Parathyroid adenoma (tissue), 2 donors: ENCODE results near the gene RNF150.

Experiments used
- H2AFZ ChIP-seq: fragments of 300-600 bp; sonication (generic); one replicate; pipeline ENCODE4 v1.7.0; 2017; ENCODE audit warnings: antibody characterized with exemption, mild to moderate bottlenecking
- H3K27ac ChIP-seq: fragments of 300-600 bp; sonication (generic); one replicate; pipeline ENCODE4 v1.7.0; 2017
- H3K27me3 ChIP-seq: fragments of 300-600 bp; sonication (generic); one replicate; pipeline ENCODE4 v1.7.0; 2017; ENCODE audit warnings: low read length; ENCODE audit not compliant: control insufficient read depth, insufficient read depth
- H3K36me3 ChIP-seq: fragments of 300-600 bp; sonication (generic); one replicate; pipeline ENCODE4 v1.7.0; 2017; ENCODE audit warnings: low read length; ENCODE audit not compliant: control insufficient read depth, insufficient read depth
- H3K4me1 ChIP-seq: fragments of 300-600 bp; sonication (generic); one replicate; pipeline ENCODE4 v1.7.0; 2017; ENCODE audit warnings: control low read depth
- H3K4me2 ChIP-seq: fragments of 300-600 bp; sonication (generic); one replicate; pipeline ENCODE4 v1.7.0; 2017; ENCODE audit warnings: low read length
- H3K4me3 ChIP-seq: fragments of 300-600 bp; sonication (generic); one replicate; pipeline ENCODE4 v1.7.0; 2017; ENCODE audit warnings: low read depth, low read length
- H3K79me2 ChIP-seq: fragments of 300-600 bp; sonication (generic); one replicate; pipeline ENCODE4 v1.7.0; 2017; ENCODE audit warnings: control low read depth
- H3K9ac ChIP-seq: fragments of 300-600 bp; sonication (generic); one replicate; pipeline ENCODE4 v1.7.0; 2017; ENCODE audit warnings: mild to moderate bottlenecking
- H3K9me3 ChIP-seq: fragments of 300-600 bp; sonication (generic); one replicate; pipeline ENCODE4 v1.7.0; 2017; ENCODE audit warnings: low read length; ENCODE audit not compliant: control insufficient read depth
- TF ChIP-seq, protein P1 (sequence below): fragments of 300-600 bp; sonication (generic); IDR thresholded peaks from one replicate; pipeline ENCODE4 v1.7.0; 2017; ENCODE audit warnings: antibody characterized with exemption, mild to moderate bottlenecking
- donor health status: primary hyperparathyroidism.

Gene RNF150

DNA sequence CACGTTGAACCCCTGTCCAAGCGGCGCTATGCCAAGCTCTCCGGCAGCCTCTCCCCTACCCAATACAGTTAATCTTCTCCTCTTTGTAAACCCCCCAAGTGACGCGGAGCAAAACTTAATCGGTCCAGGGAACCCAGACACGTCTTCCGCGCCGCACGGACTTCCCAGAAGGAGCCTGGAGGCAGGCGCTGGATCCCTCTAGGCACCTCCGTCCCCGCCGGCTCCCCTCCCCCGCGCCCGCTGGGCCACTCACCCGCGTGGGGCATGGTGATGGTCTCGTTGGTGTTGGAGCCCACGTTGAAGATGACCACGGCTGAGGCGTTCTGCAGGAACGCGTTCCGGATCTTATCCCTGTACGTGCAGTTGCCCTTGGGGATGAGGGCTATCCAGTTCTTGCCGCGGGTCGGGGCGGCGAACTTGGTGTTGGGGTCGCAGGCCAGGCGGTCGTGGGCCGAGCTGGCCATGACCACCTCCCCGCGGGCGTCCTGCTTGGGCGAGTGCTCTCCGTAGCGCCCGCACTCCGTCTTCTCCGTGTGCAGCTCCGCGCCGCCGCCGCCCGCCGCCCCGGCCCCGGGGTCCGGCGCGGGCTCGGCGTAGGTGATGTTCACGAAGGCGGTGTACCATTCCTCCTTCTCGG lies 1.1 kb downstream of the RNF150 start:
- TF ChIP-seq, protein P1, sequence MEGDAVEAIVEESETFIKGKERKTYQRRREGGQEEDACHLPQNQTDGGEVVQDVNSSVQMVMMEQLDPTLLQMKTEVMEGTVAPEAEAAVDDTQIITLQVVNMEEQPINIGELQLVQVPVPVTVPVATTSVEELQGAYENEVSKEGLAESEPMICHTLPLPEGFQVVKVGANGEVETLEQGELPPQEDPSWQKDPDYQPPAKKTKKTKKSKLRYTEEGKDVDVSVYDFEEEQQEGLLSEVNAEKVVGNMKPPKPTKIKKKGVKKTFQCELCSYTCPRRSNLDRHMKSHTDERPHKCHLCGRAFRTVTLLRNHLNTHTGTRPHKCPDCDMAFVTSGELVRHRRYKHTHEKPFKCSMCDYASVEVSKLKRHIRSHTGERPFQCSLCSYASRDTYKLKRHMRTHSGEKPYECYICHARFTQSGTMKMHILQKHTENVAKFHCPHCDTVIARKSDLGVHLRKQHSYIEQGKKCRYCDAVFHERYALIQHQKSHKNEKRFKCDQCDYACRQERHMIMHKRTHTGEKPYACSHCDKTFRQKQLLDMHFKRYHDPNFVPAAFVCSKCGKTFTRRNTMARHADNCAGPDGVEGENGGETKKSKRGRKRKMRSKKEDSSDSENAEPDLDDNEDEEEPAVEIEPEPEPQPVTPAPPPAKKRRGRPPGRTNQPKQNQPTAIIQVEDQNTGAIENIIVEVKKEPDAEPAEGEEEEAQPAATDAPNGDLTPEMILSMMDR: no peak
- no peak overlapping the region for H3K27ac ChIP-seq
- H3K4me1 ChIP-seq: no peaks in the 10 kb centered on the region
- H3K9me3 ChIP-seq: no peaks in the 10 kb centered on the region
- H3K4me3 ChIP-seq: peak overlapping the region; percentile 63
- H3K79me2 ChIP-seq: no peaks in the 10 kb centered on the region
- peak overlapping the region; percentile 78 for H2AFZ ChIP-seq
- H3K36me3 ChIP-seq: no peaks in the 10 kb centered on the region
- H3K9ac ChIP-seq: no peak overlapping the region
- peak overlapping the region; percentile 90 for H3K4me2 ChIP-seq
- H3K27me3 ChIP-seq: no peaks in the 10 kb centered on the region

DNA sequence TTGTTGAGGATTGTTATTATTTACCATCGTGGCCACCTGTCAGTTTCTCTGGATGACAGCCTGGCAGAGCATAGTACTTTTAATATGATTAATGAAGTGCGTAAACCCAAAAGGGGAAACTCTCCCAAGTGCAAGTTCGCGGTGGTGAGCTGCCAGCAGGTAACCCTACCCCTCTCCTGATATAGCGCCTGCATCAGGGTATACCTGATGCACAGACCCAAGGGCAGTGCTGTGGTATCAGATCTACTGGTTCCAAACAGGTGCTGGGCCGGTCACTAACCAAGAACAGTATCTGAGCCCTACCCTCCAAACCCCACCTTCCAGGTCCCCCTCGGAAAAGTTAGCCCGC lies 1.6 kb downstream of the RNF150 start:
- Histone ChIP-seq H3K9me3 (no peaks in the 10 kb centered on the region), H3K4me2 (peak overlapping the region; percentile 90), H3K27me3 (no peaks in the 10 kb centered on the region), H3K36me3 (no peaks in the 10 kb centered on the region), H3K27ac (no peak overlapping the region), H3K79me2 (no peaks in the 10 kb centered on the region), H3K9ac (no peak overlapping the region), H2AFZ (peak overlapping the region; percentile 78), H3K4me3 (peak overlapping the region; percentile 63), H3K4me1 (no peaks in the 10 kb centered on the region)
- TF ChIP-seq, protein P1: no peak

DNA sequence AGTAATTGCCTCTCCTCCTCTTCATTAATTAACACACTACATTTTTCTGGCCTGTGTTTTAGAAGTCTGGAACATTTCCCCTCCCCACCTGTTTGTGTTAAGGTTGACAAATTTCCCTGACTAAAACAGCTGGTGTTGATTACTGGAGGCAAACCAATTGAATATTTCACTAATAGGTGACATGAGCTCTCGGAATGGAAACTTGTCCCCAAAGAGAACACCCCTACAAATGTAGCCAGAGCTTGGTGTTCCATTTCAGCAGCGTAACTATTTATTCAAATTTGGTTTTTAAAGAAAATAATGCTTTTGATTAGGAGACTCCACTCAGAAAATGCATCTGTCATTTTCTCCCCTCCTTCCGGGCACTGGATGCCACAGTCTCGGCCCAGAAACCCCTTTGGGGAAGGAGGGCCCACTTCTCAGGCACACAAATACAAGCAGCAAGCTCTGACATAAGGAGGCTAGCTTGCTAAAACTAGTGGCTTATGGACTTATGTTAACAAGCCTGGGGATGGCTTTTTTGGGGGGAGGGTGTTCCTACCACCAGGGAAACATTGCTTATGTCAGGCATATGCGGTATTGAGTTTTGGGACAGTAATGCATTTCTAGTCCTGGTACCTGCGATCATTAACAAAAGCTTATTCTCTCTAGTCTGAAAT lies 2.2 kb downstream of the RNF150 start:
- Histone ChIP-seq H3K9ac (no peak overlapping the region), H3K4me1 (no peaks in the 10 kb centered on the region), H3K27ac (no peak overlapping the region), H2AFZ (no peak overlapping the region), H3K4me2 (no peak overlapping the region), H3K36me3 (no peaks in the 10 kb centered on the region), H3K27me3 (no peaks in the 10 kb centered on the region), H3K4me3 (no peak overlapping the region), H3K9me3 (no peaks in the 10 kb centered on the region), H3K79me2 (no peaks in the 10 kb centered on the region)
- TF ChIP-seq, protein P1: no peak

DNA sequence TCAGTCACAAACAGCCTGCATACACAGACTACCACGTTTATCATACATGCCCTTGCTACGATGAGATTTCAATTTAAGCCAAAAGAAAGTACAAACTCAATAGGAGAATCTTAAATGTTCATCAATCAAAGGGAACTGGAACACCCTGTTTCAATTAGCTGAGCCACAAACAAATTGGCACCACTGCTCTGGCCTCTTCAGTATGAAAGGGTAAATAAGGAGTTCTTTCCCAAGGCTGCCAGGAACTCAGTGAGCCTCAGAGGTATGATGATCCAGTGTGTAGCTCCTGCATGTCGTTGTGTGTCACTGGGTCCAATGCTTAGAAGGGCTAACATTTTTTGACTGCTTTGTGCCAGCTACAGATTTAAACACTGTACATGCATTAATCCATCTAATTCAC lies 5.4 kb downstream of the RNF150 start:
- H3K4me2 ChIP-seq: no peak overlapping the region
- TF ChIP-seq, protein P1: no peak
- no peaks in the 10 kb centered on the region for H3K27me3 ChIP-seq
- no peaks in the 10 kb centered on the region for H3K9me3 ChIP-seq
- no peak overlapping the region for H3K4me3 ChIP-seq
- H3K79me2 ChIP-seq: no peaks in the 10 kb centered on the region
- H3K27ac ChIP-seq: no peak overlapping the region
- H3K9ac ChIP-seq: no peak overlapping the region
- no peaks in the 10 kb centered on the region for H3K4me1 ChIP-seq
- no peaks in the 10 kb centered on the region for H3K36me3 ChIP-seq
- H2AFZ ChIP-seq: no peak overlapping the region

DNA sequence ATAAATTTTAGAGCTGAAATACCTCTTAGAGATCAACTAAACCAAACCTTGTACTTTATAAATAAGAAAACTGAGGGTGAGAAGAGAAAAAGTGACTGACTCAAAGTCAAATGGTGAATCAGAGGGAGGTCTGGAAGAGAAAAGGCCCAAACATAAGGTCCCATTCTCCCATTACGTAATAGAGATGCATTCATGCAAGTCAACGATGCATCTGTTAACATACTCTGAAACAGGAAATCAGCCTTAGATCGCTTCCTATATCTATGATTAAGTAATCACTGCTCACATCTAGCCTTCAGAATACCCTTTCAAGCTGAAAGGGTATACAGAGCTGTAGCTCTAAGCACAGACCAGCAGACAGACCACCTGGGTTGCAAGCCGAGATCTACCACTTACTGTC lies 6.5 kb downstream of the RNF150 start:
- Histone ChIP-seq H2AFZ (no peak overlapping the region), H3K79me2 (no peaks in the 10 kb centered on the region), H3K9ac (no peak overlapping the region), H3K27me3 (no peaks in the 10 kb centered on the region), H3K4me1 (no peaks in the 10 kb centered on the region), H3K36me3 (no peaks in the 10 kb centered on the region), H3K4me3 (no peak overlapping the region), H3K9me3 (no peaks in the 10 kb centered on the region), H3K27ac (no peak overlapping the region), H3K4me2 (no peak overlapping the region)
- TF ChIP-seq, protein P1: no peak
